ENCODE results near the gene LGMN.
A peak's percentile ranks its signal among the peaks of the same experiment; 100 is the strongest.
"Not testable (repeated sequence)": the region's sequence is repeated elsewhere in the genome, so short reads cannot be mapped to it uniquely, and the experiment has no call there.

Gene LGMN

GRCh38 chr14:92692822-92693226 lies 55.6 kb downstream of the LGMN start:
- DNase-seq, result peak; percentile 27

- no peak for DNase-seq
Measured at GRCh38 chr14:92690171-92691011, 58.0 kb downstream of the LGMN start.

GRCh38 chr14:92688434-92689375 lies 59.7 kb downstream of the LGMN start:
- no peak for DNase-seq

DNA sequence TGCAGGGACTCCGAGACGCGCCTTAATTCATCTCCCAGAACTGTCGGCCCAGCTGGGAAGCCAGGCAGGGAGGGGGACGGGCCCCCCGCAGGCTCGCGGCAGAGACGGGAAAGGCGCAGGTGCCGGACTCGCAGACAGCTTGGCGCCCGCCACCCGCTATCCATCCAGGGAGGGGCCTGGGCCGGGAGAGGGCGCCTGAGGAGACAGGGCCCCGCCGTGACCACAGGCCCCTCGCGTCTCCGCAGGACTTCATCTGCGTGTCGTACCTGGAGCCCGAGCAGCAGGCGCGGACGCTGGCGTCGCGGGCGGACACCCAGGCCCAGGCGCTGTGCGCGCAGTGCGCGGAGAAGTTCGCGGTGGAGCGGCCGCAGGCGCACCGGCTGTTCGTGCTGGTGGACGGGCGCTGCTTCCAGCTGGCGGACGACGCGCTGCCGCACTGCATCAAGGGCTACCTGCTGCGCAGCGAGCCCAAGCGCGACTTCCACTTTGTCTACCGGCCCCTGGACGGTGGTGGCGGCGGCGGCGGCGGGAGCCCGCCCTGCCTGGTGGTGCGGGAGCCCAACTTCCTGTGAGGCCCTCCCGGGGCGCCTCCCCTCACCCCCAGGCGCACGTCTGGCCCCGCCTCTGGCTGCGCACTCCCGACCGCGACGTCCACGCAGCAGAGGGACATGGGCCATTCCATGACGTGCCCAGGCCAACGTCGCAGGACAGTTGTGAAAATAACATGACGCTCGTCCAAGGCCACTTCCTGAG lies 60.6 kb downstream of the LGMN start:
- DNase-seq, result no peak

DNA sequence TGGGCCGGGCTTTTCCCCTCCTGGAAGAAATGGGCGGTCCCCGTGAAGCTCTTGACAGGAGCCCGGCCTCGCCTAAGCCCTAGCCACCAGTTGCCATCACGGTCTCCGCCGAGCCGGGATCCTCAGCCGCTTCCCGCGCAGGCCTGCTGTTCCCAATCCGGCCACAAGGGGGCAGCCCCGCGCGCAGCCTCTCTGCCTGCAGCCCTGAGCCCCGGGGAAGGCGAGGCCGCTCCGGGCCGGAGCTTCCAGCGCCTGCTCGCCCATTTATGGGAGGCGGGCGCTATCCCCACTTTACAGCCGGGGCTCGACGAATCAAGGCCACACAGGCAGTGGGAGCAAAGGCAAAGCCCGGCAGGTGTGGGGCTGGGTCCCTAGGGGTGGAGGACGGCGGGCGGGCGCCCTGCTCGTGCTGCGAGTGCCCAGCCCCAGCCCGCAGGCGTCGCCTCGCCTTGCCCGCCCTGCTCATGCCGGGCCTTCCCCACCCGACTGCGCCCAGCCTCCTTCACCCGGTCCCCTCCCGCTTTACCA lies 61.5 kb downstream of the LGMN start:
- DNase-seq, result peak; percentile 69

- no peak for DNase-seq
Measured at GRCh38 chr14:92686411-92686899, 62.0 kb downstream of the LGMN start.

GRCh38 chr14:92685784-92686355 lies 62.6 kb downstream of the LGMN start:
- no peak for DNase-seq

GRCh38 chr14:92684801-92685560 lies 63.4 kb downstream of the LGMN start:
- DNase-seq, result no peak

DNA sequence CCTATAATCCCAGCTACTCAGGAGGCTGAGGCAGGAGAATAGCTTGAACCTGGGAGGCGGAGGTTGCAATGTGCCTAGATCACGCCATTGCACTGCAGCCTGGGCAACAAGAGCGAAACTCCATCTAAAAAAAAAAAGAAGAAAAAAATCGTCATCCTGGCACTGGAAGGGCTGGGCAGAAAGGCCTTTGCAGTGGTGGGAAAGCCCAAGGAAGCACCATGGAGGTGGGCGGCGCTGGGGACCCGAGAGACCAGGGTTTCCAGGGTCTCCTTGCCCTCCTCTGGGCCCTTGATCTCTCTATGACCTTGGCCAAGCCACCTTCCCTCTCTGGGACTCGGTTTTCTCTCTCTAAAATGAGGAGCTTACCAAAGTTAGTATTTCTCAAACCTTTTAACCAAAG lies 65.4 kb downstream of the LGMN start:
- no peak for DNase-seq

DNA sequence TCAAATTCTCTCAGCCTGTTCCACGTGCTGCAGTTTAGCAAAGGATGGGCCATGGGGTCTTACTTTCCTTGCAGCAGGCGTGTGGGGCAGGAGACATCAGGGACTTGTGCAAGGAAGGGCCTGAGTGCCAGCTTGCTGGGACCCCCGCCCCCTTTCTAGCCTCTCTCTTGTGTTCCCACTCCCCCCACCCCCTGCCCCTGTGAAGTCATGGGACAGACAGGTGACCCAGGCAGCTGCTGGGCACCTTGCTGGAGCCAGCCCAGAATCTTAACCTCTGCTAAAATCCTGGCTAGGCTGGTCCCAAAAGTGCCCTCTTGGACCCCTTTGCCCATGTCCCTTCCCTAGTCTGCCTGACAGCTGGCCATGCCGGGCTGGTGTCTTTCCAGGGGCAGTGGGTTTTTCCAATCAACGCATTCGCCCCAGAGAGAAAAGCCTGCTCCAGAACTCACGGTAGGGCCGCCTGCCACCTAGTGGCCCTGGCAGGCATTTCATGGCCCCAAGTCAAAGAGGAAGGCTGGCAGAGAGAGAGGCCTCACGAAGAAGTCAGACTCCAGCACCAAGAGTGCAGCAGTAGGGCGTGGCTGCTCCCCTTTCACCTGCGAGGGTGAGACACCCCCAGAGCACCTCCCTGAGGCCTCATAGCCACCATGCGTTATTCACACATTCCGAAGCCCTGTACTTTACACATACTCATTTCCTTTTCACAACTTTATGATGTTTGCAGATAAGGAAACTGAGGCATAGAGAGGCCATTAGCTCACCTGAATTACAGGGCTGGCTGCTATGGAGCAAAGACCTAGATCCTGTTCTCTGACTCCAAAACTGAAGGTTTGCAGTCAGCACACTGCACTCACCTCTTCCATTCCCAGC lies 67.4 kb downstream of the LGMN start:
- DNase-seq, result peak; percentile 80

DNA sequence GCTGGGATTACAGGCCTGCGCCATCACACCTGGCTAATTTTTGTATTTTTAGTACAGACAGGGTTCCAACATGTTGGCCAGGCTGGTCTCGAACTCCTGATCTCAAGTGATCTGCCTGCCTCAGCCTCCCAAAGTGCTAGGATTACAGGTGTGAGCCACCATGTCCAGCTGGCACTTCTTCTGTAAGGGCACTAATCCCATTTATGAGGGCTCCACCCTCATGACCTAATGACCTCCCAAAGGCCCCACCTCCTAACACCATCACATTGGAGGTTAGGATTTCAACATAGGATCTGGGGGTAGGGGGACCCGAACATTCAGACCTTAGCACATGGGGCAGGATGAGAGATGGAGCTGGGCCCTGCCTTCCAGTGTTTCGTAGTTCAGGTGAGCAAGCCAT lies 68.1 kb downstream of the LGMN start:
- DNase-seq, result not testable (repeated sequence)

DNA sequence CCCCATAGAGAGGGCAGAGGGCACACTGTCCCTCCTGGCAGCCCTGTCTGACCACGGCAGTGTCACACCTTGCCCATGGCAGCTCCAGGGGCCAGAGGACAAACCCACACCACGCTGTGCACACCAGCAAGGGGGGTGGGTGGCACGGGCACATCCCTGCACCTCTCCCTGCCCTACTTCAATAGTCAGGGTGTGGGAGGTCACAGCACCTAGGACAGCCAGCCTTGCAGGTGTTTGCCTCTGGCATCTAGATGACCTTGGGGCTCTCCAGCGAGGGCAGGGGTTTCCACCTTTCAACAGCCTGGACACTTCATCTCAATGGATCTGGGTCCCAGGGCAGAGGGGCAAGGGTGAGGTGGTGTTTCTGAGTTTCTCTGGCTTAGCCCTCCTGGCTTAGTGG lies 69.2 kb downstream of the LGMN start:
- no peak for DNase-seq

DNA sequence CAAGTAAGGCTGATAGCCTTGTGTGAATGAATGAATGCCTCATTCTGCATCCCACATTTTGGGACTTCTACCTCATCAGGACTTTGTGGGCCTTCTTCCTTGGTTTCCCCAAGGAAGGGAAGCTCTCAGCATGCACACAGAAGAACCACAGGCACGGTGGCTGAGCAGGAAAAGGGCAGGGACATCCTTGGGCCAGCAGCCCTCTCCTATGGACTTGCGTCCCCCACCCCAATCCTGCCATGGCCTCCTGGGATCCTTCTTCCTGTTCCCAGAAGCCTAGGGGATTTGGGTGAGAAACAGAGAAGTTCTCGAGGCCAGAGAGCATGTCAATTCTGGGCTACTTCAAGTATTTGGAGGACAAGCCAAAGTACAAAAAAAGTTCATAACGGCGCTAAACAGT lies 69.7 kb downstream of the LGMN start:
- no peak for DNase-seq

DNA sequence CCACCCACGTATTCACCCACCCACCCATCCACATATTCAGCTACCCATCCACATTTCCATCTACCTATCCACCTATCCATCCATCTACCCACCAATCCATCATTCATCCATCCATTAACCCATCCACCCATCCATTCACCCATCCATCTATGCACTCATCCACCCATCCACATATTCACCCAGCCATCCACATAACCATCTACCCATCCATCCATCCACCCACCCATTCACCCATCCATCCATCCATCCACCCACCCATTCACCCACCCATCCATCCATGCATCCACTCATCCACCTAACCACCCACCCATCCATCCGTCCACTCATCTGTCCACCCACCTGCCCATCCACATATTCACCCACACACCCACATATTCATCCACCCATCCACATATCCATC lies 70.5 kb downstream of the LGMN start:
- DNase-seq, result no peak

GRCh38 chr14:92677087-92677668 lies 71.2 kb downstream of the LGMN start:
- no peak for DNase-seq

- DNase-seq, result no peak
Measured at GRCh38 chr14:92676403-92677086, 71.9 kb downstream of the LGMN start.

- peak; percentile 21 for DNase-seq
Measured at GRCh38 chr14:92675976-92676375, 72.5 kb downstream of the LGMN start.

DNA sequence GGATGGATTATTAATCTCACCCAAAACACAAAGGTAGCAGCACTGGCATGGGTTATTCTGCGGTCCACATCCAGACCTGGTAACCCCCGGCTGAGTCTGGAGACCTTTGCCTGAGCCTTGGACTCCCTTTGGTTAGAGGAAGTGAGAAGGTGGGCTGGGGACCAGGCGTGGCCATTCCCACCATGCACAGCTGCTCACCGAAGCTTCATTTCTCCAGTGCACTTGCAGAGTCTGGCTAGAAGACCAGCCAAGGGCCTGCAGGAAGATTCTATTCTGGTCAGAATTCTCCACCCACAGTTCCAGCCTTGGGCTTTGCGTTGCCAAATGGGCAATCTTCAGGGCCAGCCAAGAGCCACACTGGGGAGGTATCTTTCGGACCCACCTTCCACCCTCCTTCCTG lies 73.0 kb downstream of the LGMN start:
- no peak for DNase-seq

- DNase-seq, result no peak
Measured at GRCh38 chr14:92673601-92674150, 74.8 kb downstream of the LGMN start.

Data from CD4-positive, alpha-beta T cell treated with Interleukin-21 for 1 hour (primary cell).